Loucy (cell line): ENCODE results near the gene TP73.

ENCODE experiments used
- H2AFZ ChIP-seq: fragments of 200-600 bp; sonication (generic); 2 replicates; pipeline ENCODE4 v1.6.0; 2016; ENCODE audit warnings: antibody characterized with exemption, mild to moderate bottlenecking, low read length, moderate library complexity
- H3F3A ChIP-seq: fragments of 200-600 bp; 2 replicates; pipeline ENCODE4 v1.6.0; 2016; ENCODE audit warnings: antibody characterized with exemption, low read depth, mild to moderate bottlenecking
- H3K27me3 ChIP-seq: fragments of 200-600 bp; sonication (generic); 2 replicates; pipeline ENCODE4 v1.6.1; 2014; ENCODE audit warnings: low read length, mild to moderate bottlenecking; ENCODE audit not compliant: insufficient read depth, poor library complexity, severe bottlenecking
- H3K36me3 ChIP-seq: fragments of 200-600 bp; sonication (generic); 2 replicates; pipeline ENCODE4 v1.6.1; 2016; ENCODE audit warnings: low read length; ENCODE audit not compliant: insufficient read depth
- H3K4me1 ChIP-seq: fragments of 200-600 bp; sonication (generic); 2 replicates; pipeline ENCODE4 v1.5.1; 2014; ENCODE audit warnings: low read length, mild to moderate bottlenecking; ENCODE audit not compliant: insufficient read depth, poor library complexity, severe bottlenecking
- H3K4me2 ChIP-seq: fragments of 200-600 bp; sonication (generic); 2 replicates; pipeline ENCODE4 v1.6.0; 2014; ENCODE audit warnings: antibody characterized with exemption, low read length, low read depth, mild to moderate bottlenecking; ENCODE audit not compliant: poor library complexity, severe bottlenecking
- H3K4me3 ChIP-seq: fragments of 200-600 bp; sonication (generic); 2 replicates; pipeline ENCODE4 v1.5.1; 2014; ENCODE audit warnings: low read length, mild to moderate bottlenecking, mixed read lengths; ENCODE audit not compliant: poor library complexity, severe bottlenecking
- H3K79me2 ChIP-seq: fragments of 200-600 bp; sonication (generic); 2 replicates; pipeline ENCODE4 v1.6.1; 2014; ENCODE audit warnings: low read length; ENCODE audit not compliant: insufficient read depth
- H3K9ac ChIP-seq: fragments of 200-600 bp; sonication (generic); 2 replicates; pipeline ENCODE4 v1.6.0; 2014; ENCODE audit warnings: mild to moderate bottlenecking, low read depth, low read length, moderate library complexity; ENCODE audit not compliant: poor library complexity, severe bottlenecking
- H3K9me2 ChIP-seq: fragments of 200-600 bp; sonication (generic); replicated peaks from 2 replicates; pipeline ENCODE4 v1.6.1; 2016; ENCODE audit warnings: low read depth, low read length, mixed read lengths
- H3K9me3 ChIP-seq: fragments of 200-600 bp; sonication (generic); 2 replicates; pipeline ENCODE4 v1.6.1; 2014; ENCODE audit warnings: mild to moderate bottlenecking, antibody characterized with exemption, low read length, low read depth; ENCODE audit not compliant: insufficient read depth
- H4K20me1 ChIP-seq: fragments of 200-600 bp; sonication (generic); 2 replicates; pipeline ENCODE4 v1.6.0; 2014; ENCODE audit warnings: antibody characterized with exemption, low read length, mild to moderate bottlenecking; ENCODE audit not compliant: insufficient read depth, poor library complexity, severe bottlenecking
- CTCF ChIP-seq: fragments of 200-600 bp; sonication (generic); conservative IDR thresholded peaks from 2 replicates; pipeline ENCODE4 v1.5.1; 2014; ENCODE audit warnings: mild to moderate bottlenecking, antibody characterized with exemption, low read length
- EZH2phosphoT487 ChIP-seq: fragments of 200-600 bp; IDR thresholded peaks from 2 replicates; pipeline ENCODE4 v1.6.1; 2018; ENCODE audit warnings: antibody characterized with exemption, mild to moderate bottlenecking, moderate library complexity, borderline replicate concordance

Gene TP73

GRCh38 chr1:3712573-3713535, 60.5 kb downstream of the TP73 start:
- Histone ChIP-seq H3K4me2 (no peak overlapping the region), H4K20me1 (no peaks in the 10 kb centered on the region), H3K4me1 (peaks cover 10% of the 10 kb centered on the region), H2AFZ (no peak overlapping the region), H3K27me3 (no peaks in the 10 kb centered on the region), H3K9ac (no peak overlapping the region), H3F3A (no peaks in the 10 kb centered on the region), H3K9me3 (no peaks in the 10 kb centered on the region), H3K36me3 (no peaks in the 10 kb centered on the region), H3K9me2 (no peaks in the 10 kb centered on the region), H3K4me3 (no peak overlapping the region), H3K79me2 (no peaks in the 10 kb centered on the region)
- no peak for TF ChIP-seq CTCF
- TF ChIP-seq EZH2phosphoT487: no peak

GRCh38 chr1:3713840-3714239, 61.5 kb downstream of the TP73 start:
- Histone ChIP-seq H2AFZ (no peak overlapping the region), H4K20me1 (no peaks in the 10 kb centered on the region), H3F3A (no peaks in the 10 kb centered on the region), H3K79me2 (no peaks in the 10 kb centered on the region), H3K9me3 (no peaks in the 10 kb centered on the region), H3K27me3 (no peaks in the 10 kb centered on the region), H3K4me1 (peaks cover 12% of the 10 kb centered on the region), H3K4me2 (no peak overlapping the region), H3K36me3 (no peaks in the 10 kb centered on the region), H3K9ac (no peak overlapping the region), H3K4me3 (no peak overlapping the region), H3K9me2 (no peaks in the 10 kb centered on the region)
- TF ChIP-seq CTCF (no peak), EZH2phosphoT487 (no peak)

- H3K27me3 ChIP-seq: no peaks in the 10 kb centered on the region
Measured at GRCh38 chr1:3714284-3714741, 62.0 kb downstream of the TP73 start.

More at GRCh38 chr1:3714284-3714741, 62.0 kb downstream of the TP73 start:
- H3K36me3 ChIP-seq: no peaks in the 10 kb centered on the region
- no peak overlapping the region for H3K4me3 ChIP-seq
- no peak overlapping the region for H3K4me2 ChIP-seq
- H3K9ac ChIP-seq: no peak overlapping the region
- H3K4me1 ChIP-seq: peaks cover 17% of the 10 kb centered on the region
- no peaks in the 10 kb centered on the region for H4K20me1 ChIP-seq
- no peak overlapping the region for H2AFZ ChIP-seq
- H3F3A ChIP-seq: no peaks in the 10 kb centered on the region
- no peaks in the 10 kb centered on the region for H3K79me2 ChIP-seq
- no peaks in the 10 kb centered on the region for H3K9me3 ChIP-seq
- H3K9me2 ChIP-seq: no peaks in the 10 kb centered on the region
- TF ChIP-seq EZH2phosphoT487 (no peak), CTCF (no peak)
